Endothelial cell of umbilical vein (primary cell): ENCODE data around the gene PYGO2. TPM values are rescaled to one million over a fixed set of nuclear protein-coding genes. Genes with fewer than 3 reads are reported as not detected.
A peak's percentile ranks its signal among the peaks of the same experiment; 100 is the strongest.
"Not testable (repeated sequence)": the region's sequence is repeated elsewhere in the genome, so short reads cannot be mapped to it uniquely, and the experiment has no call there.

Experiments used
- BruUV-seq: library from RNA; stranded (reverse); fragments of 400-500 nt; replicated peaks from 2 replicates; lab custom pipeline; 2021; lab: Mats Ljungman, UMichigan
- CTCF ChIA-PET: fragments of 300-600, 350-600 bp; sonication (Branson Sonifier 250); formaldehyde crosslinking; loops from one replicate; lab custom pipeline; 2021; ENCODE audit warnings: antibody characterized with exemption, inconsistent platforms; lab: Charles Lee
- POLR2A ChIA-PET: fragments of 300-600, 350-600 bp; sonication (Branson Sonifier 250); formaldehyde crosslinking; loops from one replicate; lab custom pipeline; 2021; ENCODE audit warnings: antibody characterized with exemption, inconsistent platforms; lab: Charles Lee
- DNase-seq: peaks from one replicate; pipeline ENCODE4 v3.0.0-alpha.2; 2011; ENCODE audit warnings: low read depth, low spot score
- FAIRE-seq: peaks from 2 replicates; lab custom pipeline; 2011; peaks lifted over from hg19 to GRCh38; lab: Jason Lieb, UNC
- H2AFZ ChIP-seq: 2 replicates; pipeline ENCODE4 v1.6.0; 2012; ENCODE audit warnings: low read depth, low read length, control low read depth, inconsistent platforms
- H3K27ac ChIP-seq: 2 replicates; pipeline ENCODE4 v1.5.1; 2011; ENCODE audit warnings: low read depth, mild to moderate bottlenecking, control low read depth, low read length, moderate library complexity; ENCODE audit not compliant: insufficient read depth
- H3K27me3 ChIP-seq, 2 experiments: 2 replicates each; pipeline versions ENCODE4 v1.6.0 to v1.6.1; 2011; ENCODE audit warnings: low read length in 2 of 2, mixed read lengths in 1 of 2; ENCODE audit not compliant: control insufficient read depth in 2 of 2, insufficient read depth in 2 of 2
- H3K36me3 ChIP-seq, 2 experiments: 2 replicates in 1 of 2; 3 replicates in 1 of 2; pipeline ENCODE4 v1.5.1; 2011; ENCODE audit warnings: low read length in 2 of 2, mild to moderate bottlenecking in 1 of 2, moderate library complexity in 1 of 2; ENCODE audit not compliant: control insufficient read depth in 2 of 2, insufficient read depth in 2 of 2; ENCODE audit errors: extremely low read depth in 1 of 2
- H3K4me1 ChIP-seq: 3 replicates; pipeline ENCODE4 v1.5.1; 2011; ENCODE audit warnings: mild to moderate bottlenecking, low read length; ENCODE audit not compliant: control insufficient read depth, insufficient read depth; ENCODE audit errors: extremely low read depth
- H3K4me2 ChIP-seq: 2 replicates; pipeline ENCODE4 v1.6.1; 2011; ENCODE audit warnings: low read length, control low read depth, mixed read lengths; ENCODE audit not compliant: insufficient read depth
- H3K4me3 ChIP-seq, 3 experiments: fragments of 200-600 bp in 1 of 3; sonication (generic), shearing (Covaris generic) in 1 of 3; replicated peaks in 1 of 3; 2 replicates each; pipeline ENCODE4 v1.5.1; 2011 to 2016; ENCODE audit warnings: control low read depth in 3 of 3, low read length in 3 of 3, mild to moderate bottlenecking in 2 of 3, inconsistent platforms in 1 of 3, low read depth in 1 of 3, moderate library complexity in 1 of 3; ENCODE audit not compliant: insufficient read depth in 1 of 3
- H3K79me2 ChIP-seq: 2 replicates; pipeline ENCODE4 v1.6.0; 2012; ENCODE audit warnings: low read length, inconsistent platforms; ENCODE audit not compliant: control insufficient read depth, insufficient read depth
- H3K9ac ChIP-seq: replicated peaks from 2 replicates; pipeline ENCODE3; 2011; ENCODE audit warnings: low read length, control low read depth; ENCODE audit not compliant: insufficient read depth; ENCODE audit errors: extremely low read depth
- H3K9me1 ChIP-seq: replicated peaks from 3 replicates; pipeline ENCODE4 v1.6.0; 2011; ENCODE audit warnings: mild to moderate bottlenecking, low read length; ENCODE audit not compliant: control insufficient read depth, insufficient read depth; ENCODE audit errors: extremely low read depth
- H3K9me3 ChIP-seq: replicated peaks from 2 replicates; pipeline ENCODE4 v1.5.1; 2012; ENCODE audit warnings: low read length, inconsistent platforms; ENCODE audit not compliant: control insufficient read depth, insufficient read depth
- H4K20me1 ChIP-seq: replicated peaks from 2 replicates; pipeline ENCODE3; 2011; ENCODE audit warnings: mild to moderate bottlenecking, low read length; ENCODE audit not compliant: control insufficient read depth, insufficient read depth; ENCODE audit errors: extremely low read depth
- MYC ChIP-seq: IDR thresholded peaks from one replicate; pipeline ENCODE4 v1.6.1; 2011; ENCODE audit warnings: mild to moderate bottlenecking, low read depth, low read length
- POLR2A ChIP-seq: IDR thresholded peaks from 2 replicates; pipeline ENCODE4 v1.6.1; 2012; ENCODE audit warnings: low read depth, mild to moderate bottlenecking, control low read depth, low read length
- dilution Hi-C: fragments of 300-500 bp; cut with MboI; formaldehyde crosslinking; loops from one replicate; pipeline ENCODE4 v1.15.0; 2019; ENCODE audit warnings: low sequenced_read_pairs; ENCODE audit not compliant: extremely low pct_ligation_motif_present
- intact Hi-C: fragments of 100-400 bp; cut with micrococcal nuclease; formaldehyde crosslinking; loops from one replicate; pipeline ENCODE4 v1.10.0; 2022
- polyA plus RNA-seq, 4 experiments: library from polyadenylated mRNA; depleted of rRNA in 3 of 4; stranded (reverse) in 3 of 4; unstranded in 1 of 4; fragments of >200 nt; gene quantifications; 2 replicates each; pipeline versions ENCODE4 v1.2.1 to v1.2.3, GENCODE V29; 2011 to 2012; ENCODE audit warnings: missing spikeins in 1 of 4
- total RNA-seq: library from RNA; stranded (reverse); gene quantifications from 2 replicates; pipeline ENCODE4 v1.2.3, GENCODE V29; 2021

The PYGO2 gene
- total and polyA plus RNA-seq, 2 donors (not counting 3 experiments of a cell fraction or from before 2014, with no cell fraction given), result 19.3 to 21.5 TPM

- Histone ChIP-seq H3K4me1 (peaks cover 17% of the 10 kb centered on the region), H3K79me2 (peaks cover 41% of the 10 kb centered on the region)
- H3K27ac ChIP-seq, BruUV-seq, FAIRE-seq, H3K4me3 ChIP-seq, POLR2A ChIA-PET, H3K9me3 ChIP-seq, H3K4me2 ChIP-seq, H4K20me1 ChIP-seq, H3K9me1 ChIP-seq, H3K36me3 ChIP-seq, H3K27me3 ChIP-seq, DNase-seq, H3K9ac ChIP-seq, H2AFZ ChIP-seq, dilution Hi-C loops: not testable (repeated sequence)
- CTCF ChIA-PET, result interaction anchor here (1.0 to 1.8 kb wide), 3 partner anchors 10 to 40 kb away, joined by 4 to 6 read pairs (median 4); partner anchors contain the start of gene PYGO2
- intact Hi-C loops, result loop anchor here (10.0 kb wide), 1 partner anchor 493 kb away; no protein-coding TSS in a partner anchor
These were observed 16.2 kb upstream of the PYGO2 start for GRCh38 chr1:154977762-154978161.

GRCh38 chr1:154975409-154976059, 14.0 kb upstream of the PYGO2 start:
- no peaks in the 10 kb centered on the region for H3K9me1 ChIP-seq
- peak overlapping the region; percentile 58 to 88 (median 87) for H3K4me3 ChIP-seq
- peak overlapping the region; percentile 94 for H3K4me2 ChIP-seq
- no peaks in the 10 kb centered on the region for H3K36me3 ChIP-seq
- POLR2A ChIA-PET, result interaction anchor here (0.7 kb wide), 1 partner anchor 39 kb away, joined by 3 read pairs; the partner anchor contains the start of gene PMVK
- H3K27me3 ChIP-seq, result no peaks in the 10 kb centered on the region
- FAIRE-seq (no peak), DNase-seq (peak; percentile 67)
- H2AFZ ChIP-seq, result peak overlapping the region; percentile 10
- peak overlapping the region; percentile 90 for H3K9ac ChIP-seq
- H4K20me1 ChIP-seq, result no peaks in the 10 kb centered on the region
- peaks cover 32% of the 10 kb centered on the region for H3K4me1 ChIP-seq
- CTCF ChIA-PET, result interaction anchor here (1.0 to 8.5 kb wide), 8 partner anchors 14 to 416 kb away, joined by 3 to 81 read pairs (median 3); partner anchors contain the start of gene PYGO2
- no peak for TF ChIP-seq MYC
- peak; percentile 1 for TF ChIP-seq POLR2A
- no peaks in the 10 kb centered on the region for H3K9me3 ChIP-seq
- dilution Hi-C loops, result no loop called here
- peaks cover 41% of the 10 kb centered on the region for H3K79me2 ChIP-seq
- peak overlapping the region; percentile 99 for H3K27ac ChIP-seq
- BruUV-seq, result no TSS peak
- intact Hi-C loops, result loop anchor here (1.0 to 10.0 kb wide), 3 partner anchors 15 to 491 kb away; partner anchors contain the start of gene PYGO2
